SU-DHL-6 (cell line): ENCODE data around the gene DOLK.

Experiments
- CTCF ChIP-seq: fragments of 200-600 bp; sonication (generic); IDR thresholded peaks from one replicate; pipeline ENCODE4 v1.5.1; 2017; ENCODE audit warnings: antibody characterized with exemption, mild to moderate bottlenecking, low read length, moderate library complexity; ENCODE audit not compliant: insufficient read depth, poor library complexity, severe bottlenecking
- EZH2phosphoT487 ChIP-seq: fragments of 200-600 bp; sonication (generic), shearing (Covaris generic); conservative IDR thresholded peaks from 2 replicates; pipeline ENCODE4 v1.6.1; 2018; ENCODE audit warnings: mild to moderate bottlenecking, antibody characterized with exemption, low read length, moderate library complexity, mixed read lengths

- TF ChIP-seq CTCF, result no peak
- TF ChIP-seq EZH2phosphoT487, result no peak
Measured at GRCh38 chr9:128923493-128923883, 23.9 kb downstream of the DOLK start.
